WTC11 (cell line): ENCODE data around the gene BCLAF1. TPM values are rescaled to one million over a fixed set of nuclear protein-coding genes. Genes with fewer than 3 reads are reported as not detected.

Experiments
- ATAC-seq: fragments of 200-7000 bp; cut with Tn5 transposase; 2 replicates; pipeline ENCODE4 v1.10.0; 2021; ENCODE audit warnings: mild to moderate bottlenecking, moderate library complexity
- CTCF ChIA-PET: fragments of 300-600 bp; sonication (Branson Sonifier 250); formaldehyde crosslinking; loops from one replicate; lab custom pipeline; 2021; ENCODE audit warnings: antibody characterized with exemption; lab: Charles Lee
- POLR2A ChIA-PET: fragments of 350-600 bp; sonication (Branson Sonifier 250); formaldehyde crosslinking; loops from one replicate; lab custom pipeline; 2021; ENCODE audit warnings: antibody characterized with exemption; lab: Charles Lee
- DNase-seq: peaks from one replicate; pipeline ENCODE4 v3.0.0; 2021; ENCODE audit warnings: low spot score
- H3K27ac Mint-ChIP-seq: 2 replicates; pipeline ENCODE4 v1.8.0; 2021; ENCODE audit warnings: mixed read lengths
- H3K27me3 Mint-ChIP-seq: 2 replicates; pipeline ENCODE4 v1.8.0; 2021; ENCODE audit warnings: low read depth, mild to moderate bottlenecking, moderate library complexity, mixed read lengths
- H3K36me3 Mint-ChIP-seq: 2 replicates; pipeline ENCODE4 v1.8.0; 2021; ENCODE audit warnings: mixed read lengths
- H3K4me1 Mint-ChIP-seq: 2 replicates; pipeline ENCODE4 v1.8.0; 2022; ENCODE audit warnings: mixed read lengths
- H3K4me3 Mint-ChIP-seq: 2 replicates; pipeline ENCODE4 v1.8.0; 2021; ENCODE audit warnings: mild to moderate bottlenecking, moderate library complexity, mixed read lengths
- H3K9me3 Mint-ChIP-seq: 2 replicates; pipeline ENCODE4 v1.8.0; 2021; ENCODE audit warnings: mixed read lengths
- EMX1 ChIP-seq: fragments of 250-450 bp; sonication (Bioruptor Pico); IDR thresholded peaks from 2 replicates; pipeline ENCODE4 v1.8.0; 2021; ENCODE audit warnings: mild to moderate bottlenecking
- ESRRA ChIP-seq: sonication (generic); formaldehyde crosslinking; IDR thresholded peaks from 2 replicates; pipeline ENCODE4 v1.8.1; 2022; ENCODE audit warnings: mild to moderate bottlenecking, missing genetic modification reagents, borderline replicate concordance
- FOXK1 ChIP-seq: sonication (generic); formaldehyde crosslinking; IDR thresholded peaks from 2 replicates; pipeline ENCODE4 v1.8.0; 2022; ENCODE audit warnings: mild to moderate bottlenecking, moderate library complexity, missing genetic modification reagents
- FOXP1 ChIP-seq: sonication (generic); formaldehyde crosslinking; IDR thresholded peaks from 2 replicates; pipeline ENCODE4 v1.8.0; 2022; ENCODE audit warnings: missing genetic modification reagents, mild to moderate bottlenecking, moderate library complexity, borderline replicate concordance
- GABPB1 ChIP-seq: sonication (generic); formaldehyde crosslinking; IDR thresholded peaks from 2 replicates; pipeline ENCODE4 v1.8.1; 2023; ENCODE audit warnings: mild to moderate bottlenecking, missing genetic modification reagents
- GTF2I ChIP-seq: fragments of 250-450 bp; sonication (Bioruptor Pico); conservative IDR thresholded peaks from 2 replicates; pipeline ENCODE4 v1.4.0; 2021; ENCODE audit warnings: mild to moderate bottlenecking
- HMGA2 ChIP-seq: fragments of 250-450 bp; sonication (Bioruptor Pico); IDR thresholded peaks from 2 replicates; pipeline ENCODE4 v1.4.0; 2021; ENCODE audit warnings: mild to moderate bottlenecking, moderate library complexity
- JAZF1 ChIP-seq: fragments of 250-450 bp; sonication (Bioruptor Pico); IDR thresholded peaks from 2 replicates; pipeline ENCODE4 v1.9.0; 2021; ENCODE audit warnings: moderate library complexity, mild to moderate bottlenecking, inconsistent platforms
- JUN ChIP-seq: sonication (generic); formaldehyde crosslinking; IDR thresholded peaks from 2 replicates; pipeline ENCODE4 v1.8.0; 2023; ENCODE audit warnings: mild to moderate bottlenecking, missing genetic modification reagents
- NR1H2 ChIP-seq: sonication (generic); formaldehyde crosslinking; IDR thresholded peaks from 2 replicates; pipeline ENCODE4 v1.9.0; 2021; ENCODE audit warnings: mild to moderate bottlenecking, moderate library complexity, missing genetic modification reagents
- NR3C1 ChIP-seq: sonication (generic); formaldehyde crosslinking; conservative IDR thresholded peaks from 2 replicates; pipeline ENCODE4 v1.8.1; 2023; ENCODE audit warnings: low read depth, mild to moderate bottlenecking, missing genetic modification reagents
- RORB ChIP-seq: fragments of 250-450 bp; sonication (Bioruptor Pico); IDR thresholded peaks from 2 replicates; pipeline ENCODE4 v1.9.0; 2021; ENCODE audit warnings: mild to moderate bottlenecking
- SP1 ChIP-seq: sonication (generic); formaldehyde crosslinking; conservative IDR thresholded peaks from 2 replicates; pipeline ENCODE4 v1.8.1; 2022; ENCODE audit warnings: missing genetic modification reagents
- TCF7 ChIP-seq: sonication (generic); formaldehyde crosslinking; IDR thresholded peaks from 2 replicates; pipeline ENCODE4 v1.8.0; 2022; ENCODE audit warnings: mild to moderate bottlenecking, low read depth, missing genetic modification reagents, moderate library complexity
- TEAD4 ChIP-seq: sonication (generic); formaldehyde crosslinking; IDR thresholded peaks from 2 replicates; pipeline ENCODE4 v1.8.0; 2022; ENCODE audit warnings: mild to moderate bottlenecking, missing genetic modification reagents
- ZNF121 ChIP-seq: sonication (generic); formaldehyde crosslinking; IDR thresholded peaks from 2 replicates; pipeline ENCODE4 v1.8.0; 2023; ENCODE audit warnings: missing genetic modification reagents
- ZNF219 ChIP-seq: sonication (generic); formaldehyde crosslinking; IDR thresholded peaks from 2 replicates; pipeline ENCODE4 v1.8.0; 2023; ENCODE audit warnings: missing genetic modification reagents, mild to moderate bottlenecking, borderline replicate concordance
- ZNF396 ChIP-seq: fragments of 250-450 bp; sonication (Bioruptor Pico); IDR thresholded peaks from 2 replicates; pipeline ENCODE4 v1.8.0; 2021; ENCODE audit warnings: mild to moderate bottlenecking, moderate library complexity, borderline replicate concordance
- ZNF423 ChIP-seq: fragments of 250-450 bp; sonication (Bioruptor Pico); IDR thresholded peaks from 2 replicates; pipeline ENCODE4 v2.1.2; 2022; ENCODE audit warnings: mild to moderate bottlenecking, moderate library complexity
- ZNF671 ChIP-seq: fragments of 250-450 bp; sonication (Bioruptor Pico); IDR thresholded peaks from 2 replicates; pipeline ENCODE4 v1.8.0; 2021; ENCODE audit warnings: mild to moderate bottlenecking
- total RNA-seq: library from RNA; stranded (reverse); gene quantifications from 3 replicates; pipeline ENCODE4 v1.2.3, GENCODE V29; 2021
- TF ChIP-seq, protein P1 (sequence below): sonication (generic); formaldehyde crosslinking; IDR thresholded peaks from 2 replicates; pipeline ENCODE4 v1.8.0; 2022; ENCODE audit warnings: mild to moderate bottlenecking, missing genetic modification reagents
- TF ChIP-seq, protein P2 (sequence below): sonication (generic); formaldehyde crosslinking; IDR thresholded peaks from 2 replicates; pipeline ENCODE4 v1.8.1; 2022; ENCODE audit warnings: low read depth, missing genetic modification reagents, borderline replicate concordance
- TF ChIP-seq, protein P3 (sequence below): fragments of 200-600 bp; IDR thresholded peaks from 2 replicates; pipeline ENCODE4 v1.8.0; 2022; ENCODE audit warnings: antibody characterized with exemption
- TF ChIP-seq, protein P4 (sequence below): fragments of 250-450 bp; sonication (Bioruptor Pico); IDR thresholded peaks from 2 replicates; pipeline ENCODE4 v2.1.2; 2022; ENCODE audit warnings: mild to moderate bottlenecking, moderate library complexity
- TF ChIP-seq, protein P5 (sequence below): sonication (generic); formaldehyde crosslinking; IDR thresholded peaks from 2 replicates; pipeline ENCODE4 v1.8.1; 2022; ENCODE audit warnings: mild to moderate bottlenecking, moderate library complexity, missing genetic modification reagents
- TF ChIP-seq, protein P6 (sequence below): fragments of 250-450 bp; sonication (Bioruptor Pico); conservative IDR thresholded peaks from 2 replicates; pipeline ENCODE4 v1.9.0; 2021; ENCODE audit warnings: mild to moderate bottlenecking

Gene BCLAF1
- total RNA-seq, 1 experiment from 2014 or later = 184 TPM

DNA sequence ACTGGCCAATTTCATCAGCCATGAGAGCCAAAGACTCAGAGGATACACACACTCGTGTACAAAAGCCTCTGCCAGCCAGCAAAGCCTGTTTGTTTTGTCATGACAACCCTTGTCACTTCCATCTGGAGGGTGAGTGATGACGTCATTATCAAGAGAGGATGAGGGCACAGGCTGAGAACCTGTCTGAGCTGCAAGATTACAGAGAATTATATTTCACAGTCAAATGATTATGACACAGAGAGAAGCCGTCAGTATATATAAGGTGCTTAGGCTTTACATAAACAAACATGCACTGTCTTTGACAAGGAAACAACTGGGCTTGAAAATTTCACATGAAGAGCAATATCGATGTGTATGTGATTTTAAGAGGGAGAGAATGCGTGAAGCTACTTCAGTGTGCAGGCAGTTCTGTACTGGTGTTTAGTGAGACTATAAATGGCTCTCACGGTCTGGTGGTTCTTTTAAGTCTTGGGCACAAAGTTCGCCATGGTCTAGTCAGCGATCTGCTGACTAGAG is 36.5 kb upstream of the BCLAF1 start:
- TF ChIP-seq NR3C1 (CRISPR knock-in tag) = no peak
- no peak for TF ChIP-seq JAZF1
- TF ChIP-seq ESRRA (CRISPR knock-in tag) = no peak
- TF ChIP-seq, protein P1, sequence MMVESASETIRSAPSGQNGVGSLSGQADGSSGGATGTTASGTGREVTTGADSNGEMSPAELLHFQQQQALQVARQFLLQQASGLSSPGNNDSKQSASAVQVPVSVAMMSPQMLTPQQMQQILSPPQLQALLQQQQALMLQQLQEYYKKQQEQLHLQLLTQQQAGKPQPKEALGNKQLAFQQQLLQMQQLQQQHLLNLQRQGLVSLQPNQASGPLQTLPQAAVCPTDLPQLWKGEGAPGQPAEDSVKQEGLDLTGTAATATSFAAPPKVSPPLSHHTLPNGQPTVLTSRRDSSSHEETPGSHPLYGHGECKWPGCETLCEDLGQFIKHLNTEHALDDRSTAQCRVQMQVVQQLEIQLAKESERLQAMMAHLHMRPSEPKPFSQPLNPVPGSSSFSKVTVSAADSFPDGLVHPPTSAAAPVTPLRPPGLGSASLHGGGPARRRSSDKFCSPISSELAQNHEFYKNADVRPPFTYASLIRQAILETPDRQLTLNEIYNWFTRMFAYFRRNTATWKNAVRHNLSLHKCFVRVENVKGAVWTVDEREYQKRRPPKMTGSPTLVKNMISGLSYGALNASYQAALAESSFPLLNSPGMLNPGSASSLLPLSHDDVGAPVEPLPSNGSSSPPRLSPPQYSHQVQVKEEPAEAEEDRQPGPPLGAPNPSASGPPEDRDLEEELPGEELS (CRISPR knock-in tag) = no peak
- no peak for TF ChIP-seq EMX1 (CRISPR knock-in tag)
- TF ChIP-seq FOXP1 (CRISPR knock-in tag) = no peak
- TF ChIP-seq TCF7 (CRISPR knock-in tag) = no peak
- TF ChIP-seq ZNF219 (CRISPR knock-in tag) = no peak
- no peak for TF ChIP-seq SP1 (CRISPR knock-in tag)
- no peak for TF ChIP-seq TEAD4 (CRISPR knock-in tag)
- no peak for TF ChIP-seq ZNF423 (CRISPR knock-in tag)
- TF ChIP-seq HMGA2 = no peak
- TF ChIP-seq, protein P2, sequence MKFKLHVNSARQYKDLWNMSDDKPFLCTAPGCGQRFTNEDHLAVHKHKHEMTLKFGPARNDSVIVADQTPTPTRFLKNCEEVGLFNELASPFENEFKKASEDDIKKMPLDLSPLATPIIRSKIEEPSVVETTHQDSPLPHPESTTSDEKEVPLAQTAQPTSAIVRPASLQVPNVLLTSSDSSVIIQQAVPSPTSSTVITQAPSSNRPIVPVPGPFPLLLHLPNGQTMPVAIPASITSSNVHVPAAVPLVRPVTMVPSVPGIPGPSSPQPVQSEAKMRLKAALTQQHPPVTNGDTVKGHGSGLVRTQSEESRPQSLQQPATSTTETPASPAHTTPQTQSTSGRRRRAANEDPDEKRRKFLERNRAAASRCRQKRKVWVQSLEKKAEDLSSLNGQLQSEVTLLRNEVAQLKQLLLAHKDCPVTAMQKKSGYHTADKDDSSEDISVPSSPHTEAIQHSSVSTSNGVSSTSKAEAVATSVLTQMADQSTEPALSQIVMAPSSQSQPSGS = no peak
- no peak for TF ChIP-seq ZNF121 (CRISPR knock-in tag)
- TF ChIP-seq, protein P3, sequence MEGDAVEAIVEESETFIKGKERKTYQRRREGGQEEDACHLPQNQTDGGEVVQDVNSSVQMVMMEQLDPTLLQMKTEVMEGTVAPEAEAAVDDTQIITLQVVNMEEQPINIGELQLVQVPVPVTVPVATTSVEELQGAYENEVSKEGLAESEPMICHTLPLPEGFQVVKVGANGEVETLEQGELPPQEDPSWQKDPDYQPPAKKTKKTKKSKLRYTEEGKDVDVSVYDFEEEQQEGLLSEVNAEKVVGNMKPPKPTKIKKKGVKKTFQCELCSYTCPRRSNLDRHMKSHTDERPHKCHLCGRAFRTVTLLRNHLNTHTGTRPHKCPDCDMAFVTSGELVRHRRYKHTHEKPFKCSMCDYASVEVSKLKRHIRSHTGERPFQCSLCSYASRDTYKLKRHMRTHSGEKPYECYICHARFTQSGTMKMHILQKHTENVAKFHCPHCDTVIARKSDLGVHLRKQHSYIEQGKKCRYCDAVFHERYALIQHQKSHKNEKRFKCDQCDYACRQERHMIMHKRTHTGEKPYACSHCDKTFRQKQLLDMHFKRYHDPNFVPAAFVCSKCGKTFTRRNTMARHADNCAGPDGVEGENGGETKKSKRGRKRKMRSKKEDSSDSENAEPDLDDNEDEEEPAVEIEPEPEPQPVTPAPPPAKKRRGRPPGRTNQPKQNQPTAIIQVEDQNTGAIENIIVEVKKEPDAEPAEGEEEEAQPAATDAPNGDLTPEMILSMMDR = no peak
- TF ChIP-seq JUN (CRISPR knock-in tag) = no peak
- TF ChIP-seq ZNF671 (CRISPR knock-in tag) = no peak
- TF ChIP-seq FOXK1 (CRISPR knock-in tag) = no peak
- TF ChIP-seq GABPB1 (CRISPR knock-in tag) = no peak
- TF ChIP-seq, protein P4, sequence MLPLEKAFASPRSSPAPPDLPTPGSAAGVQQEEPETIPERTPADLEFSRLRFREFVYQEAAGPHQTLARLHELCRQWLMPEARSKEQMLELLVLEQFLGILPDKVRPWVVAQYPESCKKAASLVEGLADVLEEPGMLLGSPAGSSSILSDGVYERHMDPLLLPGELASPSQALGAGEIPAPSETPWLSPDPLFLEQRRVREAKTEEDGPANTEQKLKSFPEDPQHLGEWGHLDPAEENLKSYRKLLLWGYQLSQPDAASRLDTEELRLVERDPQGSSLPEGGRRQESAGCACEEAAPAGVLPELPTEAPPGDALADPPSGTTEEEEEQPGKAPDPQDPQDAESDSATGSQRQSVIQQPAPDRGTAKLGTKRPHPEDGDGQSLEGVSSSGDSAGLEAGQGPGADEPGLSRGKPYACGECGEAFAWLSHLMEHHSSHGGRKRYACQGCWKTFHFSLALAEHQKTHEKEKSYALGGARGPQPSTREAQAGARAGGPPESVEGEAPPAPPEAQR = no peak
- Mint-ChIP-seq H3K4me3 (no peak overlapping the region), H3K4me1 (no peaks in the 10 kb centered on the region), H3K9me3 (no peaks in the 10 kb centered on the region), H3K27ac (no peak overlapping the region), H3K27me3 (no peaks in the 10 kb centered on the region), H3K36me3 (no peaks in the 10 kb centered on the region)
- ChIA-PET CTCF (interaction anchor here (1.6 to 2.0 kb wide), 2 partner anchors 9 to 224 kb away, joined by 5 to 6 read pairs; partner anchors contain the start of gene MAP7), POLR2A (no interaction called here)
- ATAC-seq (no peak), DNase-seq (no peak)

DNA sequence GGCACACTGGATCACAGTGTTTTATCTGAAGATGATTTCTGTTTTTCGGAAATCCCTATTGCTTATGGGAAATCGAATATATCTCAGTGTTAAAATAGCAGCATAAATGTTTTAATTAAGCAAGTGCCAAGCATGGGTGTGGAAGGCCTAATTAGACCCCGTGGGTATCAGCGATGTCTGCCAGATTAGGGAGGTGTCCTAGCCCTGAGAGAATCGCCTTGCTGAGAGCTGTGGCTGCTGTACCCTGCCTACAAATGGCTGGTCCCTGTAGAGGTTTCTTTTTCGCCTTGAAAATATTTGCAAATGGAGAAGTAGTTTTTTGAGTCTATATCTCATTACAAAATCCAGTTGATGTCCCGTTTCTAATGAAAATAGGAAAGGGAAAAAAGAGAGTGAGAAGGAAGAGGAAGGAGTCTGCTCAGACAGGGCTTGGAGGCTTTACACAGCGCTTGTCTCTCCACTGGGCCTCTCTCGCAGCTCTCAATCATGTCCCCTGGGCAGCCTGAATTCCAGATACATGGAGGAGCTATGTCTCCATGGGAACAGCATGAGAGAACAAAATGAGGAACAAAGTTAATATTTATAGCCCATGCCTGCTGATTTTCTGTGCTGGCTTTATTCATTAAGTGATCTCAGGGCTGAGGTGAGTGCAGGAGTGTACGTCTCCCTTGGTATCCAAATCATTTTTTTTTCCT is 35.2 kb upstream of the BCLAF1 start:
- DNase-seq (no peak), ATAC-seq (no peak)
- Mint-ChIP-seq H3K4me3 (no peak overlapping the region), H3K27ac (no peak overlapping the region), H3K36me3 (no peaks in the 10 kb centered on the region), H3K4me1 (no peaks in the 10 kb centered on the region), H3K9me3 (no peaks in the 10 kb centered on the region), H3K27me3 (no peaks in the 10 kb centered on the region)
- CTCF ChIA-PET = interaction anchor here (1.6 to 2.0 kb wide), 2 partner anchors 8 to 225 kb away, joined by 5 to 6 read pairs; partner anchors contain the start of gene MAP7
- POLR2A ChIA-PET = no interaction called here
- TF ChIP-seq, protein P5, sequence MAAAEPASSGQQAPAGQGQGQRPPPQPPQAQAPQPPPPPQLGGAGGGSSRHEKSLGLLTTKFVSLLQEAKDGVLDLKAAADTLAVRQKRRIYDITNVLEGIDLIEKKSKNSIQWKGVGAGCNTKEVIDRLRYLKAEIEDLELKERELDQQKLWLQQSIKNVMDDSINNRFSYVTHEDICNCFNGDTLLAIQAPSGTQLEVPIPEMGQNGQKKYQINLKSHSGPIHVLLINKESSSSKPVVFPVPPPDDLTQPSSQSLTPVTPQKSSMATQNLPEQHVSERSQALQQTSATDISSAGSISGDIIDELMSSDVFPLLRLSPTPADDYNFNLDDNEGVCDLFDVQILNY = no peak
- TF ChIP-seq ZNF396 (CRISPR knock-in tag) (no peak), ZNF219 (CRISPR knock-in tag) (no peak), GTF2I (CRISPR knock-in tag) (no peak), ZNF671 (CRISPR knock-in tag) (no peak), EMX1 (CRISPR knock-in tag) (no peak), RORB (CRISPR knock-in tag) (no peak), NR1H2 (CRISPR knock-in tag) (no peak)
- TF ChIP-seq, protein P6, sequence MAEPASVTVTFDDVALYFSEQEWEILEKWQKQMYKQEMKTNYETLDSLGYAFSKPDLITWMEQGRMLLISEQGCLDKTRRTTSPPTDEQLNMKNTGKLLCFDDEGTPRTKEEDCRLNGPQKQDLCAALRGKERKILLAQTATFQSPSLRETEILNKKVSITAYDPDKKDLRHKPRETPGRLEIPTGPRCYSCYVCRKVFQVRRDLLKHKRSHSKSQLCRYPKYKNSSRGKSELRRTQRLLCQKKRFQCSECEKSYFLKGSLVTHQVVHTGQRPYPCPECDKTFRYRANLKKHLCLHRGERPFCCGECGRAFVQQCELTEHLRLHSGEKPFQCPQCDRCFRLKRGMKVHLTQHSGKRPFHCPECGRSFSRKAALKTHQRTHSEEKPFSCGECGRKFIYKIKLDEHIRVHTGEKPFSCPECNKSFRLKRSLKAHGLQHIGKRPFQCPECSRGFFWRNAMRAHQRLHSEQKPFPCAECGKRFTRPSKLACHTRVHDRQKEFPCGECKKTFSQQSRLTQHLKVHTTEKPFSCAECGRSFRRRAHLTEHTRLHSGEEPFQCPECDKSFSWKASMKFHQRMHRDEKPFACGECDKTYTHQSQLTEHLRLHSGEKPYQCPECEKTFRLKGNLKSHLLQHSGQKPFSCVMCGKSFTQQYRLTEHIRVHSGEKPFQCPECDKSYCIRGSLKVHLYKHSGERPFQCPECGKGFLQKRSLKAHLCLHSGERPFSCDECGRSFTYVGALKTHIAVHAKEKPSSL (CRISPR knock-in tag) = no peak
